WTC11 (cell line): ENCODE data around the gene CARMIL1. TPM values are rescaled to one million over a fixed set of nuclear protein-coding genes. Genes with fewer than 3 reads are reported as not detected.

ENCODE experiments used
- ATAC-seq: fragments of 200-7000 bp; cut with Tn5 transposase; 2 replicates; pipeline ENCODE4 v1.10.0; 2021; ENCODE audit warnings: mild to moderate bottlenecking, moderate library complexity
- CTCF ChIA-PET: fragments of 300-600 bp; sonication (Branson Sonifier 250); formaldehyde crosslinking; loops from one replicate; lab custom pipeline; 2021; ENCODE audit warnings: antibody characterized with exemption; lab: Charles Lee
- POLR2A ChIA-PET: fragments of 350-600 bp; sonication (Branson Sonifier 250); formaldehyde crosslinking; loops from one replicate; lab custom pipeline; 2021; ENCODE audit warnings: antibody characterized with exemption; lab: Charles Lee
- DNase-seq: peaks from one replicate; pipeline ENCODE4 v3.0.0; 2021; ENCODE audit warnings: low spot score
- H3K27ac Mint-ChIP-seq: 2 replicates; pipeline ENCODE4 v1.8.0; 2021; ENCODE audit warnings: mixed read lengths
- H3K27me3 Mint-ChIP-seq: 2 replicates; pipeline ENCODE4 v1.8.0; 2021; ENCODE audit warnings: low read depth, mild to moderate bottlenecking, moderate library complexity, mixed read lengths
- H3K36me3 Mint-ChIP-seq: 2 replicates; pipeline ENCODE4 v1.8.0; 2021; ENCODE audit warnings: mixed read lengths
- H3K4me1 Mint-ChIP-seq: 2 replicates; pipeline ENCODE4 v1.8.0; 2022; ENCODE audit warnings: mixed read lengths
- H3K4me3 Mint-ChIP-seq: 2 replicates; pipeline ENCODE4 v1.8.0; 2021; ENCODE audit warnings: mild to moderate bottlenecking, moderate library complexity, mixed read lengths
- H3K9me3 Mint-ChIP-seq: 2 replicates; pipeline ENCODE4 v1.8.0; 2021; ENCODE audit warnings: mixed read lengths
- CBFB ChIP-seq: sonication (generic); formaldehyde crosslinking; IDR thresholded peaks from 2 replicates; pipeline ENCODE4 v1.8.1; 2022; ENCODE audit warnings: mild to moderate bottlenecking, low read depth, missing genetic modification reagents
- CDX4 ChIP-seq: fragments of 250-450 bp; sonication (Bioruptor Pico); IDR thresholded peaks from 2 replicates; pipeline ENCODE4 v1.9.0; 2021; ENCODE audit warnings: moderate library complexity, mild to moderate bottlenecking, inconsistent platforms, borderline replicate concordance
- GABPB1 ChIP-seq: sonication (generic); formaldehyde crosslinking; IDR thresholded peaks from 2 replicates; pipeline ENCODE4 v1.8.1; 2023; ENCODE audit warnings: mild to moderate bottlenecking, missing genetic modification reagents
- GRHL2 ChIP-seq: fragments of 250-450 bp; sonication (Bioruptor Pico); IDR thresholded peaks from 2 replicates; pipeline ENCODE4 v1.8.0; 2022; ENCODE audit warnings: mild to moderate bottlenecking, moderate library complexity; ENCODE audit not compliant: insufficient replicate concordance, severe bottlenecking
- TCF7 ChIP-seq: sonication (generic); formaldehyde crosslinking; IDR thresholded peaks from 2 replicates; pipeline ENCODE4 v1.8.0; 2022; ENCODE audit warnings: mild to moderate bottlenecking, low read depth, missing genetic modification reagents, moderate library complexity
- ZBTB21 ChIP-seq: sonication (generic); formaldehyde crosslinking; IDR thresholded peaks from 2 replicates; pipeline ENCODE4 v1.8.1; 2023; ENCODE audit warnings: mild to moderate bottlenecking, missing genetic modification reagents, borderline replicate concordance
- ZBTB43 ChIP-seq: sonication (generic); formaldehyde crosslinking; IDR thresholded peaks from 2 replicates; pipeline ENCODE4 v1.8.1; 2023; ENCODE audit warnings: mild to moderate bottlenecking, missing genetic modification reagents
- ZNF121 ChIP-seq: sonication (generic); formaldehyde crosslinking; IDR thresholded peaks from 2 replicates; pipeline ENCODE4 v1.8.0; 2023; ENCODE audit warnings: missing genetic modification reagents
- ZNF138 ChIP-seq: sonication (generic); formaldehyde crosslinking; conservative IDR thresholded peaks from 2 replicates; pipeline ENCODE4 v1.8.1; 2022; ENCODE audit warnings: mild to moderate bottlenecking, moderate library complexity, missing genetic modification reagents
- ZNF263 ChIP-seq: sonication (generic); formaldehyde crosslinking; IDR thresholded peaks from 2 replicates; pipeline ENCODE4 v1.8.1; 2022; ENCODE audit warnings: low read depth, mild to moderate bottlenecking, moderate library complexity, missing genetic modification reagents
- ZNF423 ChIP-seq: fragments of 250-450 bp; sonication (Bioruptor Pico); IDR thresholded peaks from 2 replicates; pipeline ENCODE4 v2.1.2; 2022; ENCODE audit warnings: mild to moderate bottlenecking, moderate library complexity
- ZNF425 ChIP-seq: fragments of 250-450 bp; sonication (Bioruptor Pico); conservative IDR thresholded peaks from 2 replicates; pipeline ENCODE4 v1.9.0; 2021; ENCODE audit warnings: mild to moderate bottlenecking
- ZNF512 ChIP-seq: sonication (generic); formaldehyde crosslinking; IDR thresholded peaks from 2 replicates; pipeline ENCODE4 v1.8.1; 2022; ENCODE audit warnings: missing genetic modification reagents, borderline replicate concordance
- total RNA-seq: library from RNA; stranded (reverse); gene quantifications from 3 replicates; pipeline ENCODE4 v1.2.3, GENCODE V29; 2021
- TF ChIP-seq, protein P1 (sequence below): sonication (generic); formaldehyde crosslinking; IDR thresholded peaks from 2 replicates; pipeline ENCODE4 v1.8.0; 2022; ENCODE audit warnings: mild to moderate bottlenecking, missing genetic modification reagents
- TF ChIP-seq, protein P2 (sequence below): sonication (generic); formaldehyde crosslinking; IDR thresholded peaks from 2 replicates; pipeline ENCODE4 v1.8.0; 2023; ENCODE audit warnings: missing genetic modification reagents, mild to moderate bottlenecking, borderline replicate concordance
- TF ChIP-seq, protein P3 (sequence below): fragments of 250-450 bp; sonication (Bioruptor Pico); IDR thresholded peaks from 2 replicates; pipeline ENCODE4 v2.1.2; 2022; ENCODE audit warnings: mild to moderate bottlenecking, moderate library complexity
- TF ChIP-seq, protein P4 (sequence below): sonication (generic); formaldehyde crosslinking; IDR thresholded peaks from 2 replicates; pipeline ENCODE4 v1.8.0; 2023; ENCODE audit warnings: missing genetic modification reagents
- TF ChIP-seq, protein P5 (sequence below): sonication (generic); formaldehyde crosslinking; IDR thresholded peaks from 2 replicates; pipeline ENCODE4 v1.8.0; 2022; ENCODE audit warnings: mild to moderate bottlenecking, missing genetic modification reagents
- TF ChIP-seq, protein P6 (sequence below): fragments of 250-450 bp; sonication (Bioruptor Pico); IDR thresholded peaks from 2 replicates; pipeline ENCODE4 v1.8.0; 2021; ENCODE audit warnings: mild to moderate bottlenecking

CARMIL1 gene
- total RNA-seq, 1 experiment from 2014 or later = 36.2 TPM

DNA sequence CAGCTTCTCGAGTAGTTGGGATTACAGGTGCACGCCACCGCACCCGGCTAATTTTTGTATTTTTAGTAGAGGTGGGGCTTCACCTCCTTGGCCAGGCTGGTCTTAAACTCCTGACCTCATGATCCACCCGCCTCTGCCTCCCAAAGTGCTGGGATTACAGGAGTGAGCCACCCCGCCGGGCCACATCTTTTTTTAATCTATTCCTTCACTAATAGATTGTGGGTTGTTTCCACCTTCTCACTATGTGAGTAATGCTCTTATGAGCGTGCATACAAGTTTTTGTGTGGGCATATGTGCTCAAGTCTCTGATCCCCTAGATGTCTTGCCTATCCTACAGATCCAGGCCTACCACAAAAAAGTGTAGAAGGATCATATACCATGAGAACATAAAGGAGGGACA lies 30.7 kb downstream of the CARMIL1 start:
- TF ChIP-seq ZBTB21 (CRISPR knock-in tag) (no peak), ZNF121 (CRISPR knock-in tag) (no peak), ZNF425 (CRISPR knock-in tag) (no peak), ZNF423 (CRISPR knock-in tag) (no peak), ZNF138 (CRISPR knock-in tag) (no peak), ZBTB43 (no peak), CBFB (CRISPR knock-in tag) (no peak), ZNF263 (CRISPR knock-in tag) (no peak)
- TF ChIP-seq, protein P1, sequence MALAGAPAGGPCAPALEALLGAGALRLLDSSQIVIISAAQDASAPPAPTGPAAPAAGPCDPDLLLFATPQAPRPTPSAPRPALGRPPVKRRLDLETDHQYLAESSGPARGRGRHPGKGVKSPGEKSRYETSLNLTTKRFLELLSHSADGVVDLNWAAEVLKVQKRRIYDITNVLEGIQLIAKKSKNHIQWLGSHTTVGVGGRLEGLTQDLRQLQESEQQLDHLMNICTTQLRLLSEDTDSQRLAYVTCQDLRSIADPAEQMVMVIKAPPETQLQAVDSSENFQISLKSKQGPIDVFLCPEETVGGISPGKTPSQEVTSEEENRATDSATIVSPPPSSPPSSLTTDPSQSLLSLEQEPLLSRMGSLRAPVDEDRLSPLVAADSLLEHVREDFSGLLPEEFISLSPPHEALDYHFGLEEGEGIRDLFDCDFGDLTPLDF (CRISPR knock-in tag) = no peak
- TF ChIP-seq, protein P2, sequence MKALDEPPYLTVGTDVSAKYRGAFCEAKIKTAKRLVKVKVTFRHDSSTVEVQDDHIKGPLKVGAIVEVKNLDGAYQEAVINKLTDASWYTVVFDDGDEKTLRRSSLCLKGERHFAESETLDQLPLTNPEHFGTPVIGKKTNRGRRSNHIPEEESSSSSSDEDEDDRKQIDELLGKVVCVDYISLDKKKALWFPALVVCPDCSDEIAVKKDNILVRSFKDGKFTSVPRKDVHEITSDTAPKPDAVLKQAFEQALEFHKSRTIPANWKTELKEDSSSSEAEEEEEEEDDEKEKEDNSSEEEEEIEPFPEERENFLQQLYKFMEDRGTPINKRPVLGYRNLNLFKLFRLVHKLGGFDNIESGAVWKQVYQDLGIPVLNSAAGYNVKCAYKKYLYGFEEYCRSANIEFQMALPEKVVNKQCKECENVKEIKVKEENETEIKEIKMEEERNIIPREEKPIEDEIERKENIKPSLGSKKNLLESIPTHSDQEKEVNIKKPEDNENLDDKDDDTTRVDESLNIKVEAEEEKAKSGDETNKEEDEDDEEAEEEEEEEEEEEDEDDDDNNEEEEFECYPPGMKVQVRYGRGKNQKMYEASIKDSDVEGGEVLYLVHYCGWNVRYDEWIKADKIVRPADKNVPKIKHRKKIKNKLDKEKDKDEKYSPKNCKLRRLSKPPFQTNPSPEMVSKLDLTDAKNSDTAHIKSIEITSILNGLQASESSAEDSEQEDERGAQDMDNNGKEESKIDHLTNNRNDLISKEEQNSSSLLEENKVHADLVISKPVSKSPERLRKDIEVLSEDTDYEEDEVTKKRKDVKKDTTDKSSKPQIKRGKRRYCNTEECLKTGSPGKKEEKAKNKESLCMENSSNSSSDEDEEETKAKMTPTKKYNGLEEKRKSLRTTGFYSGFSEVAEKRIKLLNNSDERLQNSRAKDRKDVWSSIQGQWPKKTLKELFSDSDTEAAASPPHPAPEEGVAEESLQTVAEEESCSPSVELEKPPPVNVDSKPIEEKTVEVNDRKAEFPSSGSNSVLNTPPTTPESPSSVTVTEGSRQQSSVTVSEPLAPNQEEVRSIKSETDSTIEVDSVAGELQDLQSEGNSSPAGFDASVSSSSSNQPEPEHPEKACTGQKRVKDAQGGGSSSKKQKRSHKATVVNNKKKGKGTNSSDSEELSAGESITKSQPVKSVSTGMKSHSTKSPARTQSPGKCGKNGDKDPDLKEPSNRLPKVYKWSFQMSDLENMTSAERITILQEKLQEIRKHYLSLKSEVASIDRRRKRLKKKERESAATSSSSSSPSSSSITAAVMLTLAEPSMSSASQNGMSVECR (CRISPR knock-in tag) = no peak
- TF ChIP-seq, protein P3, sequence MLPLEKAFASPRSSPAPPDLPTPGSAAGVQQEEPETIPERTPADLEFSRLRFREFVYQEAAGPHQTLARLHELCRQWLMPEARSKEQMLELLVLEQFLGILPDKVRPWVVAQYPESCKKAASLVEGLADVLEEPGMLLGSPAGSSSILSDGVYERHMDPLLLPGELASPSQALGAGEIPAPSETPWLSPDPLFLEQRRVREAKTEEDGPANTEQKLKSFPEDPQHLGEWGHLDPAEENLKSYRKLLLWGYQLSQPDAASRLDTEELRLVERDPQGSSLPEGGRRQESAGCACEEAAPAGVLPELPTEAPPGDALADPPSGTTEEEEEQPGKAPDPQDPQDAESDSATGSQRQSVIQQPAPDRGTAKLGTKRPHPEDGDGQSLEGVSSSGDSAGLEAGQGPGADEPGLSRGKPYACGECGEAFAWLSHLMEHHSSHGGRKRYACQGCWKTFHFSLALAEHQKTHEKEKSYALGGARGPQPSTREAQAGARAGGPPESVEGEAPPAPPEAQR (CRISPR knock-in tag) = no peak
- TF ChIP-seq, protein P4, sequence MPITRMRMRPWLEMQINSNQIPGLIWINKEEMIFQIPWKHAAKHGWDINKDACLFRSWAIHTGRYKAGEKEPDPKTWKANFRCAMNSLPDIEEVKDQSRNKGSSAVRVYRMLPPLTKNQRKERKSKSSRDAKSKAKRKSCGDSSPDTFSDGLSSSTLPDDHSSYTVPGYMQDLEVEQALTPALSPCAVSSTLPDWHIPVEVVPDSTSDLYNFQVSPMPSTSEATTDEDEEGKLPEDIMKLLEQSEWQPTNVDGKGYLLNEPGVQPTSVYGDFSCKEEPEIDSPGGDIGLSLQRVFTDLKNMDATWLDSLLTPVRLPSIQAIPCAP (CRISPR knock-in tag) = no peak
- no peaks in the 10 kb centered on the region for H3K36me3 Mint-ChIP-seq
- ATAC-seq (no peak), DNase-seq (no peak)
- ChIA-PET POLR2A (no interaction called here), CTCF (no interaction called here)
- no peaks in the 10 kb centered on the region for H3K27me3 Mint-ChIP-seq
- no peak overlapping the region for H3K27ac Mint-ChIP-seq
- H3K4me3 Mint-ChIP-seq = no peak overlapping the region
- no peaks in the 10 kb centered on the region for H3K9me3 Mint-ChIP-seq
- peaks cover 53% of the 10 kb centered on the region for H3K4me1 Mint-ChIP-seq

DNA sequence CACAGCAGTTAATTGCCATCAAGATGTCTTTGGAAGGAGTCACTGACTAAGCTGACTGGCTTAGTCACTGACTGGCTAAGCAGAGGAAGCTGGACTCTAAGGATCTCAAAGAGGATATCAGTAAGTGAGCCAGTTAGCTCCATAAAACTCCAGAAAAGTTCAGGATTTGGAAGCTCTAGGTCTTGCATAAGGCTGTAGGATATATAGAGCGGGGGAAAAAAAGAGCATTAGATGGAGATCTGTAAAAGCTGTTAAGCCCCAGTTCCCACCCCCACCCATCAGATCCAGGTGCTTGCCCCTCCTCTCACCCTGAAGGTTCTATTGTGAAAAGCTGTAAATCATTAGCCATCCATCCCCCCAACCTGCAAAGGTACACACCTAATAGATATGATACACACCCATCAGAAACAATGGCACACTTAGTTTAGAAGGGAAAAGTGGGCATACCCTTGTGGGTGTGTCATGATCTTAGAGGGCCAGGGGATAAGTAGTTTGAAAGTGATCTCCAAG lies 32.2 kb downstream of the CARMIL1 start:
- H3K9me3 Mint-ChIP-seq = no peaks in the 10 kb centered on the region
- TF ChIP-seq, protein P5, sequence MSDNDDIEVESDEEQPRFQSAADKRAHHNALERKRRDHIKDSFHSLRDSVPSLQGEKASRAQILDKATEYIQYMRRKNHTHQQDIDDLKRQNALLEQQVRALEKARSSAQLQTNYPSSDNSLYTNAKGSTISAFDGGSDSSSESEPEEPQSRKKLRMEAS (CRISPR knock-in tag) = no peak
- TF ChIP-seq, protein P6, sequence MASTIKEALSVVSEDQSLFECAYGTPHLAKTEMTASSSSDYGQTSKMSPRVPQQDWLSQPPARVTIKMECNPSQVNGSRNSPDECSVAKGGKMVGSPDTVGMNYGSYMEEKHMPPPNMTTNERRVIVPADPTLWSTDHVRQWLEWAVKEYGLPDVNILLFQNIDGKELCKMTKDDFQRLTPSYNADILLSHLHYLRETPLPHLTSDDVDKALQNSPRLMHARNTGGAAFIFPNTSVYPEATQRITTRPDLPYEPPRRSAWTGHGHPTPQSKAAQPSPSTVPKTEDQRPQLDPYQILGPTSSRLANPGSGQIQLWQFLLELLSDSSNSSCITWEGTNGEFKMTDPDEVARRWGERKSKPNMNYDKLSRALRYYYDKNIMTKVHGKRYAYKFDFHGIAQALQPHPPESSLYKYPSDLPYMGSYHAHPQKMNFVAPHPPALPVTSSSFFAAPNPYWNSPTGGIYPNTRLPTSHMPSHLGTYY (CRISPR knock-in tag) = no peak
- TF ChIP-seq GABPB1 (CRISPR knock-in tag) = no peak
- TF ChIP-seq TCF7 = no peak
- TF ChIP-seq GRHL2 (CRISPR knock-in tag) = no peak
- TF ChIP-seq CDX4 (CRISPR knock-in tag) = no peak
- no peak for TF ChIP-seq ZNF512 (CRISPR knock-in tag)
- DNase-seq (no peak), ATAC-seq (no peak)
- H3K27ac Mint-ChIP-seq = no peak overlapping the region
- no peaks in the 10 kb centered on the region for H3K36me3 Mint-ChIP-seq
- no peaks in the 10 kb centered on the region for H3K27me3 Mint-ChIP-seq
- no peak overlapping the region for H3K4me3 Mint-ChIP-seq
- peaks cover 60% of the 10 kb centered on the region for H3K4me1 Mint-ChIP-seq
- ChIA-PET CTCF (interaction anchor here (0.7 to 0.8 kb wide), 2 partner anchors 16 to 178 kb away, joined by 3 read pairs; no protein-coding TSS in a partner anchor), POLR2A (no interaction called here)
